ENCODE results near the gene EPB41L3. TPM values are rescaled to one million over a fixed set of nuclear protein-coding genes. Genes with fewer than 3 reads are reported as not detected.

EPB41L3 gene
- total and polyA plus RNA-seq, 2 experiments from 2014 or later: 201 to 886 TPM

DNA sequence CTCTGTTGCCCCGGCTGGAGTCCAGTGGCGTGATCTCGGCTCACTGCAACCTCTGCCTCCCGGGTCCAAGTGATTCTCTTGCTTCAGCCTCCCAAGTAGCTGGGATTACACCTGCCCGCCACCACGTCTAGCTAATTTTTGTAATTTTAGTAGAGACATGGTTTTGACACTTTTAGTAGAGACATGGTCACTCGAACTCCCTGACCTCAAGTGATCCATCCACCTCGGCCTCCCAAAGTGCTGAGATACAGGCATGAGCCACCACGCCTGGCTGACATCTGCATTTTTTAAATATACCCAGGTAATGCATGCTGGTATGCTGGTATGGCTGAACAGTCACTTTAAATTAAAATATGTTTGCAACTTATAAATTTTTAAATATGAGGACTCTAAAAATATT is 91.9 kb downstream of the EPB41L3 start:
- H3K4me3 ChIP-seq: no peak overlapping the region
- no peaks in the 10 kb centered on the region for H3K27me3 ChIP-seq
- DNase-seq (ENCODE audit: low read depth in 1 of 2, low spot score in 1 of 2): no peak
- no peak overlapping the region for H3K27ac ChIP-seq
- H3K9me3 ChIP-seq (ENCODE audit: low read depth): no peaks in the 10 kb centered on the region
- peaks cover 4% of the 10 kb centered on the region for H3K4me1 ChIP-seq (ENCODE audit: low read depth)
- TF ChIP-seq, protein P1, sequence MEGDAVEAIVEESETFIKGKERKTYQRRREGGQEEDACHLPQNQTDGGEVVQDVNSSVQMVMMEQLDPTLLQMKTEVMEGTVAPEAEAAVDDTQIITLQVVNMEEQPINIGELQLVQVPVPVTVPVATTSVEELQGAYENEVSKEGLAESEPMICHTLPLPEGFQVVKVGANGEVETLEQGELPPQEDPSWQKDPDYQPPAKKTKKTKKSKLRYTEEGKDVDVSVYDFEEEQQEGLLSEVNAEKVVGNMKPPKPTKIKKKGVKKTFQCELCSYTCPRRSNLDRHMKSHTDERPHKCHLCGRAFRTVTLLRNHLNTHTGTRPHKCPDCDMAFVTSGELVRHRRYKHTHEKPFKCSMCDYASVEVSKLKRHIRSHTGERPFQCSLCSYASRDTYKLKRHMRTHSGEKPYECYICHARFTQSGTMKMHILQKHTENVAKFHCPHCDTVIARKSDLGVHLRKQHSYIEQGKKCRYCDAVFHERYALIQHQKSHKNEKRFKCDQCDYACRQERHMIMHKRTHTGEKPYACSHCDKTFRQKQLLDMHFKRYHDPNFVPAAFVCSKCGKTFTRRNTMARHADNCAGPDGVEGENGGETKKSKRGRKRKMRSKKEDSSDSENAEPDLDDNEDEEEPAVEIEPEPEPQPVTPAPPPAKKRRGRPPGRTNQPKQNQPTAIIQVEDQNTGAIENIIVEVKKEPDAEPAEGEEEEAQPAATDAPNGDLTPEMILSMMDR (IDR thresholded peaks at IDR 0.05; ENCODE audit: low read depth, low read length): no peak
- no peaks in the 10 kb centered on the region for H3K36me3 ChIP-seq

DNA sequence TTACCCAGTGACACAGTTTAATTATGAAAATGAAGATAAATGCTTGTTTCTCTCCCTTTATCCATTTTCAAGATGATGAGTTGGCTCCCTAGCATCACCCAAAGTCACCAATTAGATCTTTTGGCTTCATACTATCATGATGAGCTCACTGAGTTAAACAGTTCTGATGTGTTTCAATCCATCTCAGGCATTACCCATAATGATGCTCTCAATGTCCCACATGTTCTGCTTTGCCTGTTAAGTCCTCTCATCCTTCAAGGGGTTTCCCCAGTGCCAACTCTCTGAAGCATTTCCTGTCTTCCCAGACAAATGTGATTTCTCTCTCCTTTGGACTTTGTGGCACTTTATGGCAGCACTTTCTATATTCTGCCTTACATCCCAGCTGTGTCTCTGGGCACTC is 92.6 kb downstream of the EPB41L3 start:
- H3K27me3 ChIP-seq: no peaks in the 10 kb centered on the region
- DNase-seq (ENCODE audit: low read depth in 1 of 2, low spot score in 1 of 2): no peak
- no peaks in the 10 kb centered on the region for H3K36me3 ChIP-seq
- TF ChIP-seq, protein P1 (IDR thresholded peaks at IDR 0.05; ENCODE audit: low read depth, low read length): no peak
- no peaks in the 10 kb centered on the region for H3K4me1 ChIP-seq (ENCODE audit: low read depth)
- no peak overlapping the region for H3K27ac ChIP-seq
- no peaks in the 10 kb centered on the region for H3K9me3 ChIP-seq (ENCODE audit: low read depth)
- no peak overlapping the region for H3K4me3 ChIP-seq

DNA sequence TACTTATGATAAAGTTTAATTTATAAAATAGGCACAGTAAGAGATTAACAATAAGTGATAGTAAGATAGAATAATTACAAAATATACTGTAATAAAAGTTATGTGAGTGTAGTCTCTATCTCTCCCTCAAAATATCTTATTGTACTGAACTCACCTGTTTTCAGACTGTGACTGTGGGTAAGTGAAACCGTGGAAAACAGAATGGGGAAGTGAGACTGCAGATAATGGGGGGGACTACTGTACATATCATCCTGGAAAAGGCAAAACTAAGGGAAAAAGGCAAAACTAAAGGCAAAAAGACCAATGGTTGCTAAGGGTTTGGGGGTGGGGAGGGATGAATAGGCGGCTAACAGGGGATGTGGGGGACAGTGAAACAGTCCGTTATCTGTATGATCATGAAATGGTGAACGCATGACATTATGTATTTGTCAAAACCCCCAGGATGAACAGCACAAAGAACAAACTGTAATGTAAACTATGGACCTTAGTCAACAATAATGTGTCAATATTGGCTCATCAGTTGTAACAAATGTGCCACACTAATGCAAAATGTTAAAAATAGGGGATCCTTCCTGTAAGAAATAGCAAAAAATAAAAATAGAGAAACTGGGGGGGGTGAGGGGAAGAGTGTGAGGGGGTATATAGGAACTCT is 93.8 kb downstream of the EPB41L3 start:
- H3K27ac ChIP-seq: no peak overlapping the region
- H3K36me3 ChIP-seq: peaks cover 3% of the 10 kb centered on the region
- H3K27me3 ChIP-seq: no peaks in the 10 kb centered on the region
- H3K4me3 ChIP-seq: no peak overlapping the region
- no peaks in the 10 kb centered on the region for H3K4me1 ChIP-seq (ENCODE audit: low read depth)
- TF ChIP-seq, protein P1 (IDR thresholded peaks at IDR 0.05; ENCODE audit: low read depth, low read length): no peak
- no peak for DNase-seq (ENCODE audit: low read depth in 1 of 2, low spot score in 1 of 2)
- no peaks in the 10 kb centered on the region for H3K9me3 ChIP-seq (ENCODE audit: low read depth)

DNA sequence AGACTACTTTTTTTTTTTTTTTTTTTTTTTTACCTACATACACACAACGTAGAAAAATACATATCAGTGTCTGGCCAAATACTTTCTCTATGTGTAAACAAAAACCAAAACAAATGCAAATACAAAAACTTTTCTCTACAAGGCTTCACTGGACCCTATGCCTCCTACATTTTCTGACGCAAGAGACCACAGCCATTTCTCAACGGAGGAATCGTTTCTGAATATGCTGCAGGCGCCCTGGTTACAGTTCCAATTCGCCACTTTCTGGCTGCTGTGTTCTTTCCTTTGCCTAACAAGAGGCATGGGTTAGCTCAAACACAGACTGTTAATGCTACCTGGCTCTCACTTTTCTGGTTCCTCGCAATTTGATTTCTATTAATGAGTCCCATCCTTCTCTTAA is 96.4 kb downstream of the EPB41L3 start:
- no peak for DNase-seq (ENCODE audit: low read depth in 1 of 2, low spot score in 1 of 2)
- Histone ChIP-seq H3K9me3 (ENCODE audit: low read depth) (no peaks in the 10 kb centered on the region), H3K4me1 (ENCODE audit: low read depth) (no peaks in the 10 kb centered on the region), H3K36me3 (peaks cover 9% of the 10 kb centered on the region), H3K27me3 (no peaks in the 10 kb centered on the region), H3K27ac (no peak overlapping the region), H3K4me3 (no peak overlapping the region)
- TF ChIP-seq, protein P1 (IDR thresholded peaks at IDR 0.05; ENCODE audit: low read depth, low read length): no peak

DNA sequence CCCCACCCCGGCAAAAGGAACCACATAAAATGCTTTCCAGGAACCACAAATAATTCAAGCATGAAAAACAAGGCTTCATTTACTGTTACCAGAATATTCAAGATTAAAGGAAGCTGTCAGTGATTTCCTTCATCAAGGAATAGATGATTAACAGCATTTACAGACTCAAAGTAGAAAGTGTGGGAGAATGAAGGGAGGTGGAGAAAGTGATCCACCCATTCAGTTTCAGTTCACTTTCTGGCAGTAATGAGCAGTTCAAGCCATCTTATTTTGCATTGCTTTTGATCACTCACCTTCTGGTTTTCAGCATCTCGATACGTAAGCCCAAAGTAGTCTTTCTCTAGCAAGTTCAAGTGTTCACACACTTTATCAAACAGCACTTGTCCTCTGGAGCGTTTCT is 99.0 kb downstream of the EPB41L3 start:
- H3K9me3 ChIP-seq (ENCODE audit: low read depth): no peaks in the 10 kb centered on the region
- H3K27ac ChIP-seq: no peak overlapping the region
- DNase-seq (ENCODE audit: low read depth in 1 of 2, low spot score in 1 of 2): no peak
- H3K27me3 ChIP-seq: no peaks in the 10 kb centered on the region
- H3K4me3 ChIP-seq: no peak overlapping the region
- TF ChIP-seq, protein P1 (IDR thresholded peaks at IDR 0.05; ENCODE audit: low read depth, low read length): no peak
- H3K4me1 ChIP-seq (ENCODE audit: low read depth): no peaks in the 10 kb centered on the region
- peaks cover 9% of the 10 kb centered on the region for H3K36me3 ChIP-seq
